K562 (cell line): Measurements from ENCODE around the gene MAGI3. TPM values are rescaled to one million over a fixed set of nuclear protein-coding genes. Genes with fewer than 3 reads are reported as not detected.
A peak's percentile ranks its signal among the peaks of the same experiment; 100 is the strongest.

Source experiments
- ATAC-seq: fragments of 200-7000 bp; cut with Tn5 transposase; 3 replicates; pipeline ENCODE4 v1.9.1; 2020; ENCODE audit warnings: moderate library complexity
- BruUV-seq: library from RNA; stranded (reverse); fragments of 400-500 nt; replicated peaks from 2 replicates; lab custom pipeline; 2021; lab: Mats Ljungman, UMichigan
- CTCF ChIA-PET: fragments of 300-600 bp; formaldehyde crosslinking; extraction: SDS; loops from one replicate; lab custom pipeline; 2021; ENCODE audit warnings: low intra/inter-chr PET ratio; lab: Yijun Ruan, JAX
- POLR2A ChIA-PET: fragments of 300-600, 350-650 bp; sonication (Branson Sonifier 250); formaldehyde crosslinking; extraction: SDS; loops from one replicate; lab custom pipeline; 2021; ENCODE audit warnings: antibody characterized with exemption, inconsistent platforms; lab: Yijun Ruan, JAX
- DNase-seq, 4 experiments: peaks; one replicate each; pipeline versions ENCODE4 v3.0.0 to v3.0.0-alpha.2; 2011 to 2018; ENCODE audit warnings: low spot score in 3 of 4, mixed read lengths in 3 of 4; ENCODE audit errors: extremely low read depth in 1 of 4
- FAIRE-seq: peaks from 2 replicates; lab custom pipeline; 2011; peaks lifted over from hg19 to GRCh38; lab: Jason Lieb, UNC
- H2AFZ ChIP-seq: 2 replicates; pipeline ENCODE4 v1.6.0; 2011; ENCODE audit warnings: low read depth, low read length, control low read depth, inconsistent platforms
- H3K27ac ChIP-seq: fragments of 200-600 bp; 3 replicates; pipeline ENCODE4 v1.8.0; 2011; ENCODE audit warnings: low read depth, mild to moderate bottlenecking, control low read depth, inconsistent platforms, low read length, moderate library complexity, mixed read lengths; ENCODE audit errors: extremely low read depth
- H3K27me3 ChIP-seq, 2 experiments: fragments of 300-600 bp in 1 of 2; 2 replicates in 1 of 2; 3 replicates in 1 of 2; pipeline versions ENCODE4 v1.6.0 to v1.8.0; 2011; ENCODE audit warnings: inconsistent platforms in 2 of 2, low read length in 2 of 2, mild to moderate bottlenecking in 1 of 2, mixed read lengths in 1 of 2, moderate library complexity in 1 of 2; ENCODE audit not compliant: control insufficient read depth in 2 of 2, insufficient read depth in 2 of 2
- H3K36me3 ChIP-seq: fragments of 300-600 bp; 3 replicates; pipeline ENCODE4 v1.8.0; 2011; ENCODE audit warnings: mild to moderate bottlenecking, low read length, inconsistent platforms; ENCODE audit not compliant: control insufficient read depth, insufficient read depth
- H3K4me1 ChIP-seq, 2 experiments: fragments of 200-600 bp in 1 of 2; replicated peaks in 1 of 2; 2 replicates in 1 of 2; 3 replicates in 1 of 2; pipeline versions ENCODE4 v1.5.1 to v1.8.0; 2011; ENCODE audit warnings: inconsistent platforms in 2 of 2, low read length in 2 of 2, mild to moderate bottlenecking in 1 of 2, mixed read lengths in 1 of 2, moderate library complexity in 1 of 2; ENCODE audit not compliant: control insufficient read depth in 2 of 2, insufficient read depth in 2 of 2
- H3K4me2 ChIP-seq: 2 replicates; pipeline ENCODE4 v1.6.1; 2011; ENCODE audit warnings: low read length, control low read depth, inconsistent platforms, mixed read lengths; ENCODE audit not compliant: insufficient read depth
- H3K4me3 ChIP-seq: fragments of 200-600 bp; sonication (generic), shearing (Covaris generic); 2 replicates; pipeline ENCODE4 v1.5.1; 2016; ENCODE audit warnings: control low read depth, inconsistent platforms
- H3K79me2 ChIP-seq: fragments of 200-600 bp; 3 replicates; pipeline ENCODE4 v1.8.0; 2011; ENCODE audit warnings: low read length, inconsistent platforms; ENCODE audit not compliant: control insufficient read depth, insufficient read depth
- H3K9ac ChIP-seq, 2 experiments: 2 replicates each; pipeline versions ENCODE4 v1.6.0 to v1.6.1; 2011; ENCODE audit warnings: low read depth in 2 of 2, low read length in 2 of 2, control low read depth in 1 of 2, inconsistent platforms in 1 of 2, mild to moderate bottlenecking in 1 of 2, mixed read lengths in 1 of 2; ENCODE audit not compliant: insufficient read depth in 1 of 2
- H3K9me1 ChIP-seq: one replicate; pipeline ENCODE4 v1.6.0; 2011; ENCODE audit warnings: inconsistent platforms, mild to moderate bottlenecking, low read length, moderate library complexity; ENCODE audit not compliant: control insufficient read depth, insufficient read depth
- H3K9me3 ChIP-seq: replicated peaks from 2 replicates; pipeline ENCODE4 v1.5.1; 2011; ENCODE audit warnings: low read depth, low read length, inconsistent platforms; ENCODE audit not compliant: control insufficient read depth, insufficient read depth
- H4K20me1 ChIP-seq: replicated peaks from 2 replicates; pipeline ENCODE4 v1.6.1; 2011; ENCODE audit warnings: low read length, inconsistent platforms, mixed read lengths; ENCODE audit not compliant: control insufficient read depth, insufficient read depth
- ARID1B ChIP-seq: fragments of 450-650 bp; IDR thresholded peaks from 2 replicates; pipeline ENCODE4 v1.6.1; 2016; ENCODE audit warnings: antibody characterized with exemption, mild to moderate bottlenecking, inconsistent platforms
- ATF7 ChIP-seq: fragments of 450-650 bp; IDR thresholded peaks from 2 replicates; pipeline ENCODE4 v1.7.1; 2014; ENCODE audit warnings: mild to moderate bottlenecking, moderate library complexity
- CAMTA2 ChIP-seq: fragments of 250-450 bp; sonication (Bioruptor Pico); conservative IDR thresholded peaks from 2 replicates; pipeline ENCODE4 v1.5.1; 2022
- CBX8 ChIP-seq: fragments of 200-600 bp; sonication (generic); IDR thresholded peaks from 2 replicates; pipeline ENCODE4 v1.6.1; 2012; ENCODE audit warnings: borderline replicate concordance, mixed run types, low read depth, mild to moderate bottlenecking, moderate library complexity, mixed read lengths, low read length, control low read depth, inconsistent platforms; ENCODE audit not compliant: poor library complexity, severe bottlenecking; ENCODE audit errors: extremely low read depth
- CREB5 ChIP-seq: fragments of 250-450 bp; sonication (Bioruptor Pico); IDR thresholded peaks from 2 replicates; pipeline ENCODE4 v1.5.0; 2020; ENCODE audit warnings: mild to moderate bottlenecking
- CSDE1 ChIP-seq, 2 experiments: fragments of 450-650 bp; IDR thresholded peaks; 2 replicates each; pipeline ENCODE4 v1.6.1; 2016; ENCODE audit warnings: mild to moderate bottlenecking in 1 of 2
- FOXP1 ChIP-seq: sonication (generic); formaldehyde crosslinking; IDR thresholded peaks from 2 replicates; pipeline ENCODE4 v1.8.0; 2022; ENCODE audit warnings: mild to moderate bottlenecking, missing genetic modification reagents
- GATAD2B ChIP-seq: fragments of 450-650 bp; IDR thresholded peaks from 2 replicates; pipeline ENCODE4 v1.6.1; 2017; ENCODE audit warnings: mild to moderate bottlenecking, borderline replicate concordance
- GTF2F1 ChIP-seq: IDR thresholded peaks from 2 replicates; pipeline ENCODE4 v1.6.1; 2011; ENCODE audit warnings: low read depth, low read length, improper control_type of control experiment
- MEIS2 ChIP-seq: fragments of 450-650 bp; IDR thresholded peaks from 2 replicates; pipeline ENCODE4 v1.6.1; 2014; ENCODE audit warnings: mild to moderate bottlenecking; ENCODE audit not compliant: partially characterized antibody
- NFE2 ChIP-seq: IDR thresholded peaks from 2 replicates; pipeline ENCODE4 v1.6.1; 2014; ENCODE audit warnings: antibody characterized with exemption, low read depth
- PRMT5 ChIP-seq: sonication (generic); formaldehyde crosslinking; IDR thresholded peaks from 2 replicates; pipeline ENCODE4 v1.5.0; 2020; ENCODE audit warnings: missing genetic modification reagents
- ZNF224 ChIP-seq: sonication (generic); formaldehyde crosslinking; IDR thresholded peaks from 2 replicates; pipeline ENCODE4 v1.8.0; 2022; ENCODE audit warnings: mild to moderate bottlenecking, missing genetic modification reagents
- ZNF274 ChIP-seq: IDR thresholded peaks from 2 replicates; pipeline ENCODE4 v1.6.1; 2011; ENCODE audit warnings: low read depth, mild to moderate bottlenecking, low read length, moderate library complexity, borderline replicate concordance
- ZNF280A ChIP-seq: fragments of 450-650 bp; IDR thresholded peaks from 2 replicates; pipeline ENCODE4 v1.6.1; 2018; ENCODE audit warnings: mild to moderate bottlenecking, low read depth; ENCODE audit not compliant: partially characterized antibody
- ZNF384 ChIP-seq: IDR thresholded peaks from 2 replicates; pipeline ENCODE4 v1.6.1; 2012; ENCODE audit warnings: low read depth, low read length, improper control_type of control experiment
- ZNF444 ChIP-seq: fragments of 250-450 bp; sonication (Bioruptor Pico); IDR thresholded peaks from 2 replicates; pipeline ENCODE4 v1.4.0; 2020; ENCODE audit warnings: mild to moderate bottlenecking, moderate library complexity
- ZNF449 ChIP-seq: fragments of 250-450 bp; sonication (Bioruptor Pico); IDR thresholded peaks from 2 replicates; pipeline ENCODE4 v1.8.0; 2022; ENCODE audit warnings: moderate library complexity, mild to moderate bottlenecking, inconsistent platforms
- WGBS: fragments of 100-300 bp; shearing (Covaris generic); methylation state at CpG from one replicate; pipeline ENCODE4 v1.1.6; 2016; ENCODE audit warnings: low coverage, mixed read lengths; ENCODE audit not compliant: insufficient coverage; ENCODE audit errors: missing lambda C conversion rate; 5-methylcytosine and 5-hydroxymethylcytosine counted together
- in situ Hi-C: fragments of 300-500 bp; cut with MboI; formaldehyde crosslinking; loops from 4 replicates; pipeline ENCODE4 v1.15.0; 2018; ENCODE audit warnings: inconsistent platforms, mixed read lengths
- intact Hi-C: fragments of 100-400 bp; cut with micrococcal nuclease; formaldehyde crosslinking; loops from 2 replicates; pipeline ENCODE4 v1.14.2; 2022
- polyA plus RNA-seq, 8 experiments: library from polyadenylated mRNA; depleted of rRNA in 4 of 8; stranded (reverse) in 5 of 8; unstranded in 3 of 8; fragments of >200 nt; fragmentation: Nextera tagmentation in 2 of 8; fragmentation: Illumina TruSeq in 1 of 8; extraction: Ambion mirVana in 2 of 8; extraction: Trizol in 1 of 8; gene quantifications; 2 replicates each; pipeline versions ENCODE4 v1.2.1 to v1.2.3, GENCODE V29; 2011 to 2014; ENCODE audit warnings: inconsistent platforms in 1 of 8, missing spikeins in 1 of 8
- total RNA-seq, 7 experiments: library from RNA; depleted of rRNA in 6 of 7; stranded (reverse); fragments of >200 nt in 6 of 7; fragmentation: Illumina TruSeq in 2 of 7; extraction: Trizol in 2 of 7; gene quantifications; 2 replicates each; pipeline versions ENCODE4 v1.2.1 to v1.2.3, GENCODE V29; 2011 to 2021; ENCODE audit warnings: low replicate concordance in 1 of 7

MAGI3 gene
- total and polyA plus RNA-seq, 9 of the 15 experiments (the other 6 are each of a cell fraction or from before 2014, with no cell fraction given), result 1.0 to 8.6 (median 5.5) TPM

DNA sequence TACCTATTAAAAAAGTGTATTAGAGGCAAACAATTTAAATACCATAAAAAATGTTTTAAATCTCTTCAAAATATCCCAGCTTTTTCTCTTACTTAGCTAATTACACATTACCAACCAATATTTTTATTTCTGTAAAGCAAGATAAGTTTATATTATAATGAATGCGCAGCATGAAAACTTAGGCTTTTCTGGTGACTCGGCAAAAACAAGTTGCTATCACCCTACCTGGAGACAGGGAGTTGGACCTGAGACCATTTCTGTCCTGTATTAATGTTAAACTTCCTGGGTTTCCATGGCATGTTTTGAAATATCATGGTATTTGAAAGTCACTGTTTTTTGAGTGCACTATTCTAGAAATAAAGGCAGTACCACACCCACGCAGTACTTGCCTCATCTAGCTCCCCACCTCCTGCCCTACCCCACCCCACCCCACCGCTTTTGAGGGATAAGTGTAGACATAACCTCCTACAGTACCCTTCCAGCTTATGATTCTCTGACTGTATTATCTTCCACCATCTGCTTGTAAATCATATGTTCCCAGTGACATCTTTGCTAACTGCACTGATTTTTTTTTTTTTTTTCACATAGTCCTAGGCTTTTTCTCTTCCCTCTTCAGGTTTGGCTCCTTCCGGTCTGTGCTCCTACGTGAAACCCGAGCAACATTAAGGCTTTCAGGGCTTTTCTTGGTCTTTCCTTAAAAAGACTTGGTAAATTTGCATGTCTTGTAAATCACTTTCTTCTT lies 291.5 kb downstream of the MAGI3 start:
- Histone ChIP-seq H3K4me3 (no peak overlapping the region), H3K4me1 (peaks cover 0 to 15% of the 10 kb centered on the region in 2 experiments; a peak in 4 of 5 replicates), H3K79me2 (no peaks in the 10 kb centered on the region), H3K9me1 (no peaks in the 10 kb centered on the region), H2AFZ (no peak overlapping the region), H3K9ac (no peak overlapping the region), H3K4me2 (no peak overlapping the region), H4K20me1 (no peaks in the 10 kb centered on the region), H3K9me3 (no peaks in the 10 kb centered on the region), H3K27ac (no peak overlapping the region), H3K27me3 (no peaks in the 10 kb centered on the region), H3K36me3 (no peaks in the 10 kb centered on the region)
- peak in 1 of 4 experiments; percentile 41 for DNase-seq
- CTCF ChIA-PET, result no interaction called here
- no peak for FAIRE-seq
- POLR2A ChIA-PET, result interaction anchor here (0.9 to 1.4 kb wide), 3 partner anchors 11 to 22 kb away, joined by 3 to 5 read pairs (median 4); no protein-coding TSS in a partner anchor
- intact Hi-C loops, result loop anchor here (10.0 kb wide), 1 partner anchor 293 kb away; the partner anchor contains the start of gene OLFML3
- 43% methylated on average over 7 of the region's 7 CpGs for WGBS
- in situ Hi-C loops, result loop anchor here (5.0 kb wide), 1 partner anchor 869 kb away; no protein-coding TSS in a partner anchor
- no TSS peak for BruUV-seq
- ATAC-seq, result 0 out of 3 replicates have a peak, but pooled peaks have one; percentile 18
- TF ChIP-seq PRMT5 (no peak), ZNF384 (peak; percentile 71), ARID1B (peak; percentile 31; the same call in 1 of the 2 replicates), GATAD2B (no peak), CAMTA2 (no peak), ZNF274 (no peak), FOXP1 (CRISPR knock-in tag) (no peak), ATF7 (no peak), CBX8 (no peak), CREB5 (no peak), ZNF224 (CRISPR knock-in tag) (no peak), NFE2 (peak; percentile 68), GTF2F1 (no peak), CSDE1 (IDR thresholded peaks at IDR 0.05) (no peak), ZNF444 (no peak), ZNF449 (no peak), ZNF280A (no peak), MEIS2 (peak; percentile 90)
